Myocyte (in vitro differentiated cells): ENCODE measurements around the gene UXT. TPM values are rescaled to one million over a fixed set of nuclear protein-coding genes. Genes with fewer than 3 reads are reported as not detected.

Experiments used
- DNase-seq: peaks from one replicate; pipeline ENCODE4 v3.0.0-alpha.2; 2012; ENCODE audit warnings: low read depth
- total RNA-seq: library from RNA; depleted of rRNA; stranded (reverse); fragments of >200 nt; gene quantifications from 2 replicates; pipeline ENCODE4 v1.2.3, GENCODE V29; 2014

The UXT gene
- total RNA-seq, 1 donor from 2014 or later, result 85.3 TPM

DNA sequence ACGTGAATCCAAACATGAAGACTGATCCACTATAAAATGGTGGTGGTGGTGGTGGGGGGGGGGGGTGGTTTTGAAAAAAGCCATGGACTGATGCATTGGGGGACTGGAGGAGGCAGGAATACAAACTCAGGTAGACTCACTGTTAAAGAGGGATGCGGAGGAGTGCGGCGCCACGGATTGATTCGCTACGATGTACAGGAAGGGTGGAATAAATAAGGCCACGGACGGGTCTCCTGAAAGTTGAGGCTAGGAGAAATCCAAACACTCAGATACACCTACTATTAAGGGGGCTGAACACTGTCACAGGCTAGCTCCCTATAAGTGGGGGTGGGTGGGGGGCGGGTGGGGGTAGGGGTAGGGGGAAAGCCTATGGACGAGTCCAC lies 9.2 kb downstream of the UXT start:
- no peak for DNase-seq

DNA sequence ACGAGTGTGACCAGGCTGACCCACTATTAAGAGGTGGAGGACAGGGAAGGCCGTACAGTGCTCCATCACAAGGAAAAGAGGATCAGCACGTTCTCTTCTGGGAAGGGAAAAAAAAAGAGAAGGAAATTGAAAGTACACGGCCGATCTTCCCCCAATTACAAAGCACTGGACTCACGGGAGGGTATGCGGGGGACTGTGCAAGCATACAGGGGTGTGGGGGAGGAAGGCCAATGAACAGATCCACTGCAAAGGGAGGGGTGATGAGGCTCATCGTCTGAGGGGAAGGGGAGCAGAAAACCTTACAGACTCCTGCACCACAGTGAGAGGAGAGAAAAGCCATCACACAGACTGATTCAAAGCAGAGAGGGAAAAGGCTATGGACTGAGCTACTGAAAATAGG lies 9.7 kb downstream of the UXT start:
- no peak for DNase-seq

DNA sequence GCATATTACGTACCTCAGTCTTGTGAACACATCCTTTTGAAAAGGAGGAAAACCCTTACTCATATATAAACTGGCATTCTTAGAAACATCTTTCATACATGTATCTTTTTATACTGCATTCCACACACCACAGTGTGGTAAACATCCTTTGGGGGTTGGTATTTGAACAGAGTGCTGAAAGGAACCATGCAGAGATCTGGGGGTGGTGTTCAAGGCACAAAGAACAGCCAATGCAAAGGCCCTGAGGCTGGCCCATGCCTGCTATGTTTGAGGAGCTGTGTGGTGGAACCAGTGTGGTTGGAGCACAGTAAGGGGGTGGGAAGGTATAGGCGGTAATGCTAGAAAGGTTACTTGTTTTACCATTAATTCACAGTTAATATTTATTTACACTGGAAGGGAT lies 10.6 kb downstream of the UXT start:
- no peak for DNase-seq

DNA sequence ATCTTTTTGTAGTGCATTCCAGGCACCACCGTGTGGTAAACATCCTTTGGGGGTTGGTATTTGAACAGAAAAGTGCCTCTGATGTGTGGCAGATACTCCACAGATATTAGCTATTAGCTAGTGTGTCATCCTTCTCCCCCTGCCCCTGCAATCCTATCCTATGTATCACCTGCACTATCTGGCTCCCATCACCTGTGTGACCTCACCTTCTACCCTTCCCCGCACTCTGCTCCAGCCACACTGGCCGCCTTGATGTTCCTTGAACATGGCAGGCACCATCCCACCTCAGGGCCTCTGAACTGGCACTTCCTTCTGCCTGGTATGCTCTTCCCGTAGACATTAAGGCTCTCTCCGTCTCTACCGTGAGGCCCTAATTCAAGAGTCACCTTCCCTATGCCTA lies 12.3 kb downstream of the UXT start:
- DNase-seq, result no peak

DNA sequence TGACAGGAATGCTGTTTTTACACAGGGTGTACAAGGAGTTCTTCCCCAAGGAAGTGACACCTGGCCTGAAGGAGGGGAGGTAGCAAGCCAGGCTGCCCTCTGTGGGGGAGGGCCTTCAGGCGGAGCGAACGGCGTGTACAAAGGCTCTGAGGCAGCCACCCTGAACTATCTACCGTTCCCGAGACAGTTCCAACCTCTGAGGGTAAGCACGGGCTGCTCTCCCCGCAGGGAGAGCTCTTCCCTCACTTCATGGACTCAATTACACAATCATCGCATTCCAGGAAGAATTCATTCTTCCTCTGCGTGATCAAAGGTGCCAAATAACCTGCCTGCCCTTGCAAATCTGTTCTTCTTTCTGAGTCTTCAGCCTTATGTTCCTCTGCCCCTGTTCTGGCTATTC lies 13.4 kb downstream of the UXT start:
- no peak for DNase-seq

DNA sequence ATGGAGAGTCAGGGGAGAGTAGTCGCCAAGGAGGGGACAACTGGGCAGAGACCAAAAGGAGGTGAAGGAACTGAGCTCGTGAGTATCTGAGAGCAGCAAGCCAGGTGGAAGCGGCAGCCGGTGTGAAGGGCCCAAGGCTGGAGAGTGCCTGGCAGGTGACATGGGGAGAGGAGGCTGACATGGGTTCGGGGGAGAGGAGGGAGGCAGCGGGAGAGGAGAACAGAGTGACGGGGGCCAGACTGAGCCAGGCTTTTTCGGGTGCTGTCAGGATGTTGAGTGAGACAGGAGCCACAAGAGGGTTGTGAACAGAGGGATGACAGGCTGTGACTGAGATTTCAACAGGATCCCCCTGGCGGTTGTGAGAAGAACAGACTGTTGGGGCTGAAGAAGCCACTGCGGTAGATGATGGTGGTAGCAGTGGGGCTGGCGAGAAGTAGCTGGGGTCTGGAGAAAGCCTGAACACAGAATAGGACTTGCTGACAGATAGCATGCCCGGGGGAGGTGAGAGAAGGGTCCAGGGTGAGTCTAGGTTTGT lies 14.4 kb downstream of the UXT start:
- peak; percentile 28 for DNase-seq

DNA sequence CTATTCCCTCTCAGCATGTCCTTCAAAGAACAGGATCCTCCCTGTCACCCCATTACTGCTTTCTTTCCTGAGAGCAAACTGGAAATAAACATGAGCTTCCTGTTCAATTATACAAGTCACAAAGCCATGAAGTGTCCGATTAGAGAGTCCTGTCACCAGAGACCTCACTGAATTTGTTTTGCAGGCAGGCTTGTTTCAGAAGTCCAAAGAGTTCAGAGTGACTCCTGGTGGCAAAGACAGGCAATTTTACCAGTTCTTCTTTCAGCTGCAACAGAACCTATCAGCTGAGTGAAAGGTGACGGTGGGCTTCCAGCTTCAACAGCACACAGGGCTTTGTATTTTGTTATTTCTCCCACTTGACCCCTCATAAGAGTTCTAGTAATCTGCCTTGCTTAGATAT lies 15.1 kb downstream of the UXT start:
- DNase-seq, result peak; percentile 28

DNA sequence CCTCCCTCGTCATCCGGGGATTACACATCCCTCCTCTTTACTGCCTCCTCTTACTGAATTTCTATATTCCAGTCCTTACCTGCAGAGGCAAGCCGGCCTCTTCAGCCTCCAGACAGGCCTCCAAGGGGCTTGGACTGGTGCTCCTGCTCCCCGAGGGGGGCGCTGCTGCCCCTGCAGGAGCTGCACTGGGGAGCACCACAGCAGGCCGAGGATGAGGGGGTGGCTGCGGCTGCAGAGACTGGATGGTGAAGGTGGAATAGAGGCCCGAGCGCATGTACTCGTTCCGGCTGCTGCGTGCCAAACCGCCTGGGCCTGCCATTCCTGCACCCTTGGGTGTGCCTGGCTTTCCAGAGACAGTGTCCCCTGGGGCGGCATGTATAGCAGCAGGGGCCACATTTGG lies 20.2 kb downstream of the UXT start:
- DNase-seq, result no peak

DNA sequence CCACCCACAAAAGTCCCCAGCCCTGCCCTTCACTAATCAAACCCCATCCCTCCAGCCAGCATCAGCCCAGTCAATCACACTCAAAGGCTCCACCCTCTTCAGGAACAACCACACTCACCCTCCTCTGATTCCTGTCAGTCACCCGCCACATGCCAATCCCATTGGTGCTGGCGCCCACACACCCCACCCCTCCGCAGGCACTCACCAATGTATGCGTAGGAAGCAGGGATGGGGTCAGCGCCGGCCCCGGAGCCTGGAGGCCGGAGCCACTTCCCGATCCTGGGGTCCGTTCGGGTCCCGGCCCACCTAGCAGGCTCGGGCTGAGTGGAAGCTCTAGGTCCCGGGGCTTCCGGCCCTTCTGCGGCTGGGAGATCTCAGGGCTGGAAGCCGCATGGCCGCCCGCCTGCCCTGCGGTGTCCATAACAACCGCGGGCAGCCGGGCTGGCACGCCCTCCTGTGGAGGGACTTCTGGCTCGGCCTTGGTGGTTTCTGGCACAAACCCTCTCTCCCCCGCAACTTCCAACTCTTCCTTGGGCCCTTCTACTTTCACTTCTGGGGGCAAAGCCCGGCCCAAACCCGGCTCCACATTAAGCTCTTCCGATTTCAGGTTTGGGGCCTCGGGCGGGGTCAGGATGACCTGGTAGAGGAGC lies 21.3 kb downstream of the UXT start:
- no peak for DNase-seq

DNA sequence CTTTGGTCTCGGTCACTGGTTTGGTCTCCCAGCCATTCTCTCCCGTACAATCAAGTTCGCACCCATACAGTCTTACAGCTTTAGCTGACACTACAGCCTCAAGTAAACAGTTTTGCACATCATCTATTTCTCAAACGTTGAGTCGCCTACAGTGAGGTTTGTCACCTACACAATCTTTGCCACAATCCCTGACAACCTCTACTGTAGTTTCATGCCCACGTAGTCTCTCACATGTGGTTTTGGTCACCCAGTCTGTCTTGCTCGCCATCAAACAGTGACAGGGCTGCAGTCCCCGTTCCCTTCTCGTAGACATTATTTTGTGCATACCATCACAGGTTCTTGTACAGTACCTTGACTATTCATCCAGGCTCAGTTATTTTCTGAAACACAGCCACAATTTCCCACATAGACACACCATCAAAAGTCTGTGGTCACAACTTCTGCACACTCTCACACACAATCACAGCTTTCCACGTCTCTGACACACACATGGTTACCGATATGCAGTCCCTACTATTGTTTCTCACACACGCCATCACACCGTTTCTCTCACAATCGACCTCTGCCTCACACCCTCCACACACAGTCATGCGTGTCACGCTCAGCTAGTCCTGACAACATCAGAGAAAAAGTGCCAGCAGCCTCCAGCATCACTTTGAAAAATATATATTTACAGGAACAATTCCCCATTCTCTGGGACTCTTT lies 24.0 kb downstream of the UXT start:
- no peak for DNase-seq

DNA sequence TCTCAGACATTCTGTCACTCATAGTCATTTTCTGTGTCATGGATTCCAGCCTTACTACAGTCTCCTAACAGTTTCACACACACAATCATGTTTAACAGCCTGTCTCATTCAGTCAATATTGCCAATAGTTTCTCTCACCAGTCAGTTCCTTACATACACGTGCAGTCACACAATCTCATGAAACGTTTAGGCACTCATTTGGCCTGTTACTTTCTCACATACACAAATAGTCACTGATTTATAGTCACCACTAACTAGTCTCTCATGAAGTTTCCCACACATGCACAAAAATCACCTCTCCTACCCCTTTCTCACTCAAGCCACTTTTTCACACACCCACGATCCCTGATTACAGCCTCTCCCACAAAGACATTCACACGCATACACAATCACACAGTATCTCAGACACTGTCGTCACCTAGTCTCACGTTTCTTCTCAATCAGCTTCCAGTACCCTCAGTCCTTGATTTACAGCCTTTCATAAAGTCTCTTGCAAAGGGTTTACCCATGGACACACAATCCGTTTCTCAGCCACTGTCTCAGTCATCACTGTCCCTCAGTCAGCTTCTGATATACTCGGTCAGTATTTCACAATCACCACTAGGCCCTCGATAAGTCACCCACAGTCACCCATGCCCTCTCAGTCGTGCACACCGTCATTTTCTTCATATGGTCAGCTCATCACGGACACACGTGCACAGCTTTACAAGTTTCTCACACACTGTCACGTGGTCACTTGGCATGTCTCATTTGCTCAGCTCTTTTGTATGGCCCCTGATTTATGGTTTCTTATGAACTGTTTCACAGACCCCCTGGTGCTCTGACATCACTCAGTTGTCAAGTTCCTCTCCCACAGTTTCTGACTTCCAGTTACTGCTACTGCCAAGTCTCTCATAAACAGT lies 25.0 kb downstream of the UXT start:
- no peak for DNase-seq

DNA sequence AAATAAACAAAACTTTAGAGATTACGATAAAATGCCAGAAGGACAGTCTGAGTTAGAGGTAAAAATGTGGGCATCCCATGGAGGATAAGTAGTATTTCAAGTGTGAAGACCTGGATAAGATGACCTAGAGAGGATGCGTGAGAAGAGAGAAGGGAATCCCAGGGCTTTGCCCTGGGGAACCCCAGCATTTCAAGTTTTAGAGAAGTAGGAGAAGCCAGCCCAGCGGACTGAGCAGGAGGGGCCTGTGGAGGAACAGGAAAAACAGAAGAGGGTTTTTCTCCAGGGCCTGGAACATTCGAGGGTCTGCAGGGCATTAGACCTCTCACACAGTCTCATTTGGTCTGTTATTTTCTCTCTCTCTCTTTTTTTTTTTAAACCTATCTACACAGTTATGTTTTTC lies 26.3 kb downstream of the UXT start:
- DNase-seq, result no peak

DNA sequence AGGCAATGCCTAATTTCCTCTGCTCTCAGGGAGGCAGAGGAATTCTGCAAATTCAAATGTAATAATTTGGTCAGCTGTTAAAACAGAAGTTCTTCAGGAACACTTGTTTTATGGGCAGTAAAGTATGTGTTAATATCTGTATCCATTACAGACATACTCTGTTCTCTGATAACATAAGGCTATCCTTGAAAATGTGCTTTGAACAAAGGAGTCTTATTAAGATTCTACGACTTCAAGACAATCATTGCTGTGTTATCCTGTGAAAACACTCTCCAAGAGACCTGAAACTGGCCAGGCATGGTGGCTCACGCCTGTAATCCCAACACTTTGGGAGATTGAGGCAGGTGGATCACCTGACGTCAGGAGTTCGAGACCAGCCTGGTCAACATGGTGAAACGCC lies 27.3 kb downstream of the UXT start:
- no peak for DNase-seq

DNA sequence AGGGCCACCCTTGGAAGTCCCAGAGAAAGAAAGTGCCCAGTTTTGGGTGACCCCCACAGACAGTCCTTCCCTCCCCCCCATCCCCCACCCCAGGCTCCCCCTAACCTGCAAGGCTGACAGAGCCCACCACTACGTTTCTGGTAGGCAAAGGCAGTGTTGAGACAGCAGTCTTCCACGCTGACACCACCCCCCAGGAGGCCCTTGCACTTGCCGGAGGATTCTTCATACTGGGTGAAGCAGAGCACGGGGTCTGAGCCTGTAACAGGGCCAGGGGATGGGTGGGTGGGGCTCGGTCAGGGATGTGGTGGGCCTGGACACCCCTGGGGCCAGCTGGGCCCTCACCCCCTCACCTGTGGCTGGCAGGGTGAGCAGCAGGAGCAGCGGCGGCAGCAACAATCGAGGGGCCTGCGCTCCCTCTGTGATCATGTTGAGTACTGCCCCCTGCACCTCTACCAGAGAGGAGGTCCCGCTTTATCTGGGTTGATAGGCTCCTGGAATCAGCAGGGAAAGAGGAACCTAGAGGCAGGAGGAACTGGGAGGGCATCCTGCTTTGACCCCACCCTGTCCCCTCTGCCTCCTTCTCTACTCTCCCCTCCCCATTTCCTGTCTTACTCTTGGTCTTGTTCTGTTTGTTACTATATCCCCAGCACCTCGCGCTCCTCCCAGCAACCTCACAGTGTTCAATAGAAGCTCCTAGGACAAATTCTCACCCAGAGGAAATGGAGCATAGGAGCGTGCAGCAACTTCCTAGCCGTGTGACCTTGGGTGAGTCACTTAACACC lies 29.4 kb downstream of the UXT start, which contains the start of gene CFP:
Gene CFP, minus strand, starts transcription at position 512 of the 782 bp plus-strand sequence. Its CDS starts 86 bp downstream, at position 426.
- no peak for DNase-seq

DNA sequence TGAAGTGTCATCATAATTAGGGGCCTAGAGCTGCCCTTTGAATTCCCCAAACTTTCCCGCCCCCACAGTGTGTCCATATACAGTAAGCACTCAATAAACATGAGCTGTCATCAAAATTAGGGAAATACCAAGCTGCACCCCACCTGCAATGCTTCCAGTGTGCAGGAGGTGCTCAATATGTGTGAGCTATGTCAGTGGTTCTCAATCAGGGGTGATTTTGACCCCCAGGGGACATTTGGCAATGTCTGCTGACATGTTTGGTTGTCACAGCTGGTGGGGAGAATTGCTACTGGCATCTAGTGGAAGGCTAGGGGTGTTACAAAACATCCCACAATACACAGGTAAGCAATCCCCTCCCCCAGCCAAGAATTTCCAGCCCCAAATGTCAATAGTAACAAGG lies 30.0 kb downstream of the UXT start:
- no peak for DNase-seq

DNA sequence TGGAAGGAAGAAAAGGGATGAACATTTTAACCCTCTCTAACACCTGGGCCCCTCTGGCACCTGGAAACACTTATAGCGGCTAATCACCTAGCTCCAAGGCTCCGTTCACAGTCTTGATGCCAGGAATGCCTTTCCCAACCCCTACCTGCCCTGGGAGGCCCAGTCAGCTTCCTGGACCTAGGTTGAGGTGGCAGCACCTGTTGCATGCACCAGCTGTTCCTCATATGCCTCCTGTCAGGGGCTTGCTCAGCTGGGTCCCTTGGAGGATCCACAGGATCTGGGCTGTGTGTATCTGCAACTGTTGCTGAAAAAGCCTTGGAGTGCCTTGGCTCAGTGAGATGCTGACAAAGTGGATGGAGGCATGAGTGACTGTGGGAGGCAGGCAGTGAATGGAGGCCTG lies 33.6 kb downstream of the UXT start:
- DNase-seq, result no peak

DNA sequence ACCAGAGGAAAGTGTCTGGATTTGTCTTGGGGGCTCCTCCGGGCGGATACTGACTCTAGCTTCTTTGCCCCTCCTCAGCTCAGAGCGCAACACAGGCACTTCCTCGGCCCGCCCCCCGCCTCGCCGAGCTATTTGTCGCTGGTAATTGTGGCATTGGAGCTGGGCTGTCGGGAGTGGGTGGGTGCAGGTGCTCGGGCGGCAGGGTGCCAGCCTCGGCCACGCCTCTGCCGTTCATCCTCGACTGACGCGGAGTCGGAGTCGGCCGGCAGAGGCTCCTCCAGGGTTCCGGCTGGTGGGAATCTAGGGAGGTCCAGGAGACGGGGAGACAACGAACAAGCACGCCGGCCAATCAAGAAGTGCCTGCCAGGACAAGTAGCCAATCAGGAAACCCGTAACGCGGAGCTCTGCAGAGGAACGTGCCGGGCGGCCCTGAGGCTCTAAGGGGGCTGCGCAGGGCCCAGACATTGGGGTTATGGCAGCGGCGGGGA lies 35.4 kb downstream of the UXT start:
- DNase-seq, result peak; percentile 78

DNA sequence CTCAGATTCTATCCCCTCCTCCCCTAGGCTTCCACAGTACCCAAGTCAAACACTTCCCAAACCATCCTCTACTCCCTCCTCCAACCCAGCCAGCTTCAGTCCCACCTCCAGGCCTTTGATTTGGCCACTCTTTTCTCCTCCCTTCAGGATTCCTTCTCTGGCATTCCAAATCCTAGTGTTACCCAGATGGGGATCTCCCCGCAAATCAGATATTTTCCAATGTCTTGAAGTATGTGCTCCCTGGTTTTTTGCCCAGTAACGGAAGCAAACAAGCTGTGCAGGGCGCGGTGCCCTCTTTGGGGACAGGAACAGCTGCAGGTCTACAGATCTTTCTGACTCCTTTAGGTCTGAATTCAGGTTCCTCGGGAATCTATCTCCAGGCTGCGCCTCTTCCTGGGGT lies 37.1 kb downstream of the UXT start:
- DNase-seq, result no peak

DNA sequence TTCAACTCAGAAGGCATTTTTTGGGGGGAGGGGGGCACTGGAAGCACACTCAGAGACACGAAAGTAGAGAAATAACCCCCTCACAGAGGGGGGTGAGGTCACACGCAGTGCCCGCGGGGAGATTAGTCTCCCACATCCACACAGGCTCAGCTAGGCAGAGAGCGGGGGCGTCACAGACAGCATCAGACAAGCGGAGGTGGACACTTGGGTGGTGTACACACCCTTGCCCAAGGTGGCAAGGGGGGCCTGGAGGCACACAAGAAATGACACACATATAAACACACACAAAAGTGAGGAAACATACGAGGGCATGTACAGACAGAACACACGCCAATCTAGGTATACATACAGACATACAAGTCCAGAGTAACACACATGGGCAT lies 38.7 kb downstream of the UXT start:
- no peak for DNase-seq

DNA sequence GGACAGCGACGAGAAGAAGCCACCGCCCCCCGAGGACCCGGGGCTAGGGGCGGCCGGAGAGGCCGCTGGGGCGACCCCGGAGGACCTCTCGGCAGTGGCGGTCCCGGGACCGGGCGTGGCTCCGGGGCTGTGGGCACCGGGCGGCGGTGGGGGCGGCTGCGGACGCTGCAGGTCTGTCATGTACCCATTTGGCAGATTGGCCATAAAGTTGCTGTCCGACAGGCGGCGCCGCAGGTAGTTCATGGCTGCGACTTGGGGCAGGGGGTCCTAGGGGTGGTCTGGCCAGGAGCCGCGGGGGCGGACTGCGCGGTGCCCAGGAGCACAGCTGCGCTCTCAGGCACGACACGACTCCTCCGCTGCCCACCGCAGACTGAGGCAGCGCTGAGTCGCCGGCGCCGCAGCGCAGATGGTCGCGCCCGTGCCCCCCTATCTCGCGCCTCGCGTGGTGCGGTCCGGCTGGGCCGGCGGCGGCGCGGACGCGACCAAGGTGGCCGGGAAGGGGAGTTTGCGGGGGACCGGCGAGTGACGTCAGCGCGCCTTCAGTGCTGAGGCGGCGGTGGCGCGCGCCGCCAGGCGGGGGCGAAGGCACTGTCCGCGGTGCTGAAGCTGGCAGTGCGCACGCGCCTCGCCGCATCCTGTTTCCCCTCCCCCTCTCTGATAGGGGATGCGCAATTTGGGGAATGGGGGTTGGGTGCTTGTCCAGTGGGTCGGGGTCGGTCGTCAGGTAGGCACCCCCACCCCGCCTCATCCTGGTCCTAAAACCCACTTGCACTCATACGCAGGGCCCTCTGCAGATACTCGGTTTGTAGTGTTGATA lies 39.3 kb downstream of the UXT start, which contains the start of gene SYN1:
Gene SYN1, minus strand, starts transcription at position 372 of the 817 bp plus-strand sequence. Its CDS starts 129 bp downstream, at position 243.
- DNase-seq, result peak; percentile 67
